ENCODE measurements around the gene TRPM2. TPM values are rescaled to one million over a fixed set of nuclear protein-coding genes. Genes with fewer than 3 reads are reported as not detected.

TRPM2 gene
- total RNA-seq, 4 donors from 2014 or later, result 1.0 to 3.3 (median 3.1) TPM

DNA sequence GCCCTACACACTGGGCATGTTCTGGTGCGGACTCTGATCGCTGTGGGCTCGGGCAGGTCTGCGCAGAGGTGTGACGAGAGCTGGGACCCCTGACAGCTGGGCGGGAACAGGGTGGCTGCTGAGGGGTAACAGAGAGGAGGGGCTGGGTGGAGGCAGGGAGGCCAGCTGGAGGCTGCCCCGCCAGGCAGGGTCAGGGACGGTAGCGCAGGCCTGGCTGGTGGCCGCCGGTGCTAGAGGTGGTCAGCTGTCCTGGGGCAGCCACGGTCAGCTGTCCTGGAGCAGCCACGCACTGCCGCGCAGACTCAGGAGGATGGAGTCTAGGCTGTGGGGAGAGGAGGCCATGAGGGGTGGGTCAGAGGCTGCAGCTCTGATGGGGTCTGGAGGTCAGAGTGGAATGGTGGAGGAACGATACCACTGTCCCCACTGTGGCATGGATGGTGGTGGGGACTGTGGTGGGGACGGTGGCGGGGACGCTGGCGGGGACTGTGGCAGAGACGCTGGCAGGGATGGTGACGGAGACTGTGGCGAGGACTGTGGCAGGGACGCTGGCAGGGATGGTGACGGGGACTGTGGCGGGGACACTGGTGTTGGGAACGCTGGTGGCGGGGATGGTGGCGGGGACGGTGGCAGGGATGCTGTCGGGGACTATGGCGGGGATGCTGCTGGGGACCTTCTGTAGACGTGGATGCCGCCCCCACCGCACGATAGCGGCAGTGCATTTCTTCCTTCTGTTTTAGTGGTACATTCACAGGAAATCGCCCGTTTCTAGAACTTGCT, 80.6 kb downstream of the TRPM2 start:
- TF ChIP-seq POLR2A (IDR thresholded peaks at IDR 0.05) (no peak), POLR2AphosphoS5 (IDR thresholded peaks at IDR 0.05) (no peak), EP300 (IDR thresholded peaks at IDR 0.05) (no peak), CTCF (IDR thresholded peaks at IDR 0.05) (no peak)
- peak; percentile 8 for ATAC-seq
- H3K27ac ChIP-seq, result no peak overlapping the region
- H3K4me1 ChIP-seq, result peaks cover 0 to 14% (median 0%) of the 10 kb centered on the region in 3 donors
- no peak overlapping the region for H3K4me3 ChIP-seq
- peaks cover 5% of the 10 kb centered on the region for H3K27me3 ChIP-seq
- WGBS, 2 donors (ENCODE audit: low coverage in 1 of 2), result 87 to 92% methylated on average over 24 to 29 of the region's 39 CpGs
- H3K36me3 ChIP-seq, result no peaks in the 10 kb centered on the region
- peaks cover 0 to 25% (median 0%) of the 10 kb centered on the region in 3 donors for H3K9me3 ChIP-seq

GRCh38 chr21:44434568-44434925, 81.1 kb downstream of the TRPM2 start:
- TF ChIP-seq CTCF (IDR thresholded peaks at IDR 0.05), result no peak
- TF ChIP-seq POLR2A (IDR thresholded peaks at IDR 0.05), result no peak
- no peak for TF ChIP-seq POLR2AphosphoS5 (IDR thresholded peaks at IDR 0.05)
- TF ChIP-seq EP300 (IDR thresholded peaks at IDR 0.05), result no peak
- 40% methylated on average over 1 of the region's 13 CpGs; no CpG with 5 or more reads in 1 of the 2 donors for WGBS, 2 donors (ENCODE audit: low coverage in 1 of 2)
- peaks cover 0 to 20% (median 0%) of the 10 kb centered on the region in 3 donors for H3K4me1 ChIP-seq
- no peak overlapping the region for H3K27ac ChIP-seq
- no peak overlapping the region for H3K4me3 ChIP-seq
- H3K36me3 ChIP-seq, result no peaks in the 10 kb centered on the region
- ATAC-seq, result no peak
- peaks cover 0 to 21% (median 0%) of the 10 kb centered on the region in 3 donors for H3K9me3 ChIP-seq
- peaks cover 5% of the 10 kb centered on the region for H3K27me3 ChIP-seq

DNA sequence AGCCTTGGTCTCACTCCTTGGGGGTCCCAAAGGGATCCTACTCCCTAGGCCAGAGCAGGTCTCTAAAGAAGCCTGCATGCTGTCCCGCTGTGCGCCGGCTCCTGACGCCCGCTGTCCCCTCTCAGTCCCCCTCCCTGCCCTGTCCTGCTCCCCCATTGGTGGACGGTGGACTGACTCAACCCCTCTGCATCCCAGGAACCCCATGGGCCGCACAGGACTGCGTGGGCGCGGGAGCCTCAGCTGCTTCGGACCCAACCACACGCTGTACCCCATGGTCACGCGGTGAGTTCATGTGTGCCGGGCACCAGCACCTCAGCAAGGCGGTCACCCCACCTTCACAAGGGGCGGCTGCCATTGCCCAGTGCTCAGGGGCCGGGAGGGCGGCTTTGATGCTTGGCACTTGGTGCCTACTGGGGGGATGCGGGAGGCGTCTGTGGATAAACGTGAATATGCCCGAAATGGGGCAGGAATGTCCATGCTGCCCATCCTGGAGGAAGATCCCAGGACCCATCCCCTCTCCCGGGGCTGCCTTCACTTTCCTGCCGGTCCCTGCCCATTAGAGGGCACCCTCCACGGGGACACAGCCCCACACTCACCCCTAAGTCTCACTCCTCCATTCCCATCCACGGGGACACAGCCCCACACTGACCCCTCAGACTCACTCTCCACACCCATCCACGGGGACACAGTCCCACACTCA, 81.7 kb downstream of the TRPM2 start:
- Histone ChIP-seq H3K9me3 (peaks cover 0 to 16% (median 0%) of the 10 kb centered on the region in 3 donors), H3K27ac (no peak overlapping the region), H3K4me1 (peaks cover 0 to 22% (median 0%) of the 10 kb centered on the region in 3 donors), H3K36me3 (no peaks in the 10 kb centered on the region), H3K4me3 (no peak overlapping the region), H3K27me3 (peaks cover 5% of the 10 kb centered on the region)
- ATAC-seq, result no peak
- no peak for TF ChIP-seq EP300 (IDR thresholded peaks at IDR 0.05)
- no peak for TF ChIP-seq POLR2AphosphoS5 (IDR thresholded peaks at IDR 0.05)
- TF ChIP-seq POLR2A (IDR thresholded peaks at IDR 0.05), result no peak
- no peak for TF ChIP-seq CTCF (IDR thresholded peaks at IDR 0.05)
- WGBS, 2 donors (ENCODE audit: low coverage in 1 of 2), result 74 to 86% methylated on average over 9 to 11 of the region's 28 CpGs

GRCh38 chr21:44436111-44436611, 82.7 kb downstream of the TRPM2 start:
- Histone ChIP-seq H3K4me1 (peaks cover 0 to 22% (median 0%) of the 10 kb centered on the region in 3 donors), H3K9me3 (peaks cover 0 to 13% (median 0%) of the 10 kb centered on the region in 3 donors), H3K27me3 (peaks cover 5% of the 10 kb centered on the region), H3K36me3 (no peaks in the 10 kb centered on the region), H3K4me3 (no peak overlapping the region), H3K27ac (no peak overlapping the region)
- WGBS, 2 donors (ENCODE audit: low coverage in 1 of 2), result 100% methylated on average over 1 of the region's 13 CpGs; no CpG with 5 or more reads in 1 of the 2 donors
- no peak for ATAC-seq
- no peak for TF ChIP-seq CTCF (IDR thresholded peaks at IDR 0.05)
- TF ChIP-seq POLR2AphosphoS5 (IDR thresholded peaks at IDR 0.05), result no peak
- TF ChIP-seq POLR2A (IDR thresholded peaks at IDR 0.05), result no peak
